ENCODE measurements around the gene RNF222.
"Not testable (repeated sequence)": the region's sequence is repeated elsewhere in the genome, so short reads cannot be mapped to it uniquely, and the experiment has no call there.

The RNF222 gene

GRCh38 chr17:8377422-8377821 is 20.2 kb downstream of the RNF222 start:
- no peak for DNase-seq

- DNase-seq: peak; percentile 83 to 91
Observed at GRCh38 chr17:8376271-8377067, 21.2 kb downstream of the RNF222 start, which contains the start of gene KRABD2. Gene KRABD2 (minus strand): TSS chr17:8376704.

GRCh38 chr17:8375738-8376259 is 21.8 kb downstream of the RNF222 start:
- DNase-seq: no peak

- not testable (repeated sequence) for DNase-seq
Observed at GRCh38 chr17:8373856-8374255, 23.8 kb downstream of the RNF222 start.

- DNase-seq: no peak
Observed at GRCh38 chr17:8372422-8372821, 25.2 kb downstream of the RNF222 start.

GRCh38 chr17:8371786-8372185 is 25.8 kb downstream of the RNF222 start:
- no peak for DNase-seq

- DNase-seq: no peak
Observed at GRCh38 chr17:8369944-8370343, 27.7 kb downstream of the RNF222 start.

- no peak for DNase-seq
Observed at GRCh38 chr17:8368193-8368592, 29.4 kb downstream of the RNF222 start.

GRCh38 chr17:8366231-8366630 is 31.4 kb downstream of the RNF222 start:
- no peak for DNase-seq

GRCh38 chr17:8365143-8365542 is 32.5 kb downstream of the RNF222 start:
- DNase-seq: no peak

- DNase-seq: no peak
Observed at GRCh38 chr17:8362651-8363332, 34.8 kb downstream of the RNF222 start.

GRCh38 chr17:8360751-8361150 is 36.9 kb downstream of the RNF222 start:
- no peak for DNase-seq

GRCh38 chr17:8360260-8360659 is 37.4 kb downstream of the RNF222 start:
- DNase-seq: no peak

- no peak for DNase-seq
Observed at GRCh38 chr17:8359769-8360168, 37.9 kb downstream of the RNF222 start.

- DNase-seq: no peak
Observed at GRCh38 chr17:8357910-8358309, 39.7 kb downstream of the RNF222 start.

GRCh38 chr17:8354236-8354635 is 43.4 kb downstream of the RNF222 start:
- DNase-seq: no peak

GRCh38 chr17:8353736-8354135 is 43.9 kb downstream of the RNF222 start:
- no peak for DNase-seq

- no peak for DNase-seq
Observed at GRCh38 chr17:8350339-8350738, 47.3 kb downstream of the RNF222 start.

- not testable (repeated sequence) for DNase-seq
Observed at GRCh38 chr17:8347001-8347400, 50.6 kb downstream of the RNF222 start.

- DNase-seq: no peak
Observed at GRCh38 chr17:8345951-8346665, 51.5 kb downstream of the RNF222 start.

- DNase-seq: no peak
Observed at GRCh38 chr17:8345052-8345690, 52.5 kb downstream of the RNF222 start.

- no peak for DNase-seq
Observed at GRCh38 chr17:8341456-8341855, 56.2 kb downstream of the RNF222 start.
